C1 segment of cervical spinal cord (tissue), 14 donors: ENCODE data around the gene MDH1.
A peak's percentile ranks its signal among the peaks of the same experiment; 100 is the strongest.
"Not testable (repeated sequence)": the region's sequence is repeated elsewhere in the genome, so short reads cannot be mapped to it uniquely, and the experiment has no call there.

Experiments used
- DNase-seq, 14 donors: peaks; one replicate each; lab custom pipeline; 2025; lab: John Stamatoyannopoulos, UW

Gene MDH1

GRCh38 chr2:63588385-63589147 lies at the start of gene MDH1, which contains the start of gene WDPCP:
Gene MDH1, plus strand, starts transcription at chr2:63588963. Its CDS starts 81 bp downstream, at chr2:63589044.
Gene WDPCP, minus strand, starts transcription at chr2:63588477. Its CDS starts 206 bp downstream, at chr2:63588271.
- DNase-seq = peak; percentile 81 to 99 (median 93)

- DNase-seq = no peak
These were observed 49.2 kb upstream of the MDH1 start for GRCh38 chr2:63539416-63540162.

GRCh38 chr2:63544017-63544627 lies 44.6 kb upstream of the MDH1 start:
- DNase-seq = no peak

- no peak for DNase-seq
These were observed 43.7 kb upstream of the MDH1 start for GRCh38 chr2:63545023-63545422.

GRCh38 chr2:63553049-63553448 lies 35.7 kb upstream of the MDH1 start:
- DNase-seq = no peak

- DNase-seq = no peak
These were observed 33.5 kb upstream of the MDH1 start for GRCh38 chr2:63555299-63555698.

- DNase-seq = no peak
These were observed 32.8 kb upstream of the MDH1 start for GRCh38 chr2:63555931-63556330.

- DNase-seq = not testable (repeated sequence)
These were observed 30.9 kb upstream of the MDH1 start for GRCh38 chr2:63557819-63558218.

GRCh38 chr2:63558922-63559321 lies 29.8 kb upstream of the MDH1 start:
- DNase-seq = not testable (repeated sequence)

GRCh38 chr2:63562751-63563150 lies 26.0 kb upstream of the MDH1 start:
- no peak for DNase-seq

GRCh38 chr2:63569740-63570139 lies 19.0 kb upstream of the MDH1 start:
- DNase-seq = no peak

- no peak for DNase-seq
These were observed 17.5 kb upstream of the MDH1 start for GRCh38 chr2:63571291-63571690.

- no peak for DNase-seq
These were observed 16.8 kb upstream of the MDH1 start for GRCh38 chr2:63572001-63572400.

GRCh38 chr2:63573026-63573425 lies 15.7 kb upstream of the MDH1 start:
- DNase-seq = not testable (repeated sequence)

GRCh38 chr2:63573726-63574345 lies 14.9 kb upstream of the MDH1 start:
- not testable (repeated sequence) for DNase-seq

GRCh38 chr2:63576546-63576945 lies 12.2 kb upstream of the MDH1 start:
- DNase-seq = no peak

GRCh38 chr2:63578767-63579166 lies 10.0 kb upstream of the MDH1 start:
- no peak for DNase-seq

- no peak for DNase-seq
These were observed 8.0 kb upstream of the MDH1 start for GRCh38 chr2:63580651-63581297.

- DNase-seq = peak in 3 of 14 donors; percentile 1 to 3 (median 1)
These were observed 7.3 kb upstream of the MDH1 start for GRCh38 chr2:63581298-63581961.

- no peak for DNase-seq
These were observed 5.9 kb upstream of the MDH1 start for GRCh38 chr2:63582873-63583272.
